Urinary bladder (tissue), 4 donors: Measurements from ENCODE around the gene PHRF1. TPM values are rescaled to one million over a fixed set of nuclear protein-coding genes. Genes with fewer than 3 reads are reported as not detected.
A peak's percentile ranks its signal among the peaks of the same experiment; 100 is the strongest.
"Not testable (repeated sequence)": the region's sequence is repeated elsewhere in the genome, so short reads cannot be mapped to it uniquely, and the experiment has no call there.

Experiments used
- DNase-seq: peaks from one replicate; pipeline ENCODE4 v3.0.0-alpha.2; 2015; ENCODE audit errors: extremely low spot score
- H3K27ac ChIP-seq: one replicate; pipeline ENCODE4 v1.5.1; 2013; ENCODE audit warnings: low read depth, mild to moderate bottlenecking, moderate library complexity
- H3K36me3 ChIP-seq: one replicate; pipeline ENCODE4 v1.6.1; 2013; ENCODE audit warnings: mild to moderate bottlenecking, moderate library complexity; ENCODE audit not compliant: insufficient read depth
- H3K4me1 ChIP-seq: one replicate; pipeline ENCODE4 v1.6.1; 2013; ENCODE audit warnings: mild to moderate bottlenecking, moderate library complexity; ENCODE audit not compliant: insufficient read depth
- H3K4me3 ChIP-seq: one replicate; pipeline ENCODE4 v1.5.1; 2013; ENCODE audit warnings: low read depth, low read length
- WGBS: extraction: QIAGEN DNeasy Blood & Tissue Kit; methylation state at CpG from one replicate; pipeline ENCODE4 v1.1.7; 2013; 5-methylcytosine and 5-hydroxymethylcytosine counted together
- polyA plus RNA-seq: library from polyadenylated mRNA; stranded (reverse); fragments of 200-250 nt; gene quantifications from one replicate; pipeline ENCODE4 v1.2.3, GENCODE V29; 2013
- total RNA-seq: library from RNA; depleted of rRNA; stranded (reverse); fragments of >200 nt; gene quantifications from one replicate; pipeline ENCODE4 v1.2.3, GENCODE V29; 2014
- donor health status: healthy with polysubstance abuse.
- donor health status: healthy.

PHRF1 gene
- total and polyA plus RNA-seq, 2 donors: 16.5 to 21.1 TPM

GRCh38 chr11:569158-569885 is 6.9 kb upstream of the PHRF1 start:
- Histone ChIP-seq H3K27ac (peak overlapping the region; percentile 80), H3K4me3 (peak overlapping the region; percentile 66), H3K36me3 (no peaks in the 10 kb centered on the region), H3K4me1 (peaks cover under 1% of the 10 kb centered on the region)
- no peak for DNase-seq
- WGBS: 39% methylated on average over 36 of the region's 36 CpGs

GRCh38 chr11:571802-572185 is 4.5 kb upstream of the PHRF1 start:
- Histone ChIP-seq H3K36me3 (no peaks in the 10 kb centered on the region), H3K27ac (no peak overlapping the region), H3K4me1 (peaks cover 2% of the 10 kb centered on the region), H3K4me3 (no peak overlapping the region)
- 72% methylated on average over 8 of the region's 8 CpGs for whole genome bisulfite sequencing
- DNase-seq: no peak

GRCh38 chr11:573146-573759 is 3.0 kb upstream of the PHRF1 start:
- H3K4me1 ChIP-seq: peaks cover 3% of the 10 kb centered on the region
- 94% methylated on average over 16 of the region's 16 CpGs for WGBS
- H3K27ac ChIP-seq: no peak overlapping the region

GRCh38 chr11:574031-574570 is 2.2 kb upstream of the PHRF1 start:
- H3K27ac ChIP-seq, H3K36me3 ChIP-seq, H3K4me1 ChIP-seq, H3K4me3 ChIP-seq: not testable (repeated sequence)
- DNase-seq: peak; percentile 28
- 64% methylated on average over 14 of the region's 14 CpGs for WGBS

More at GRCh38 chr11:573146-573759, 3.0 kb upstream of the PHRF1 start:
- Histone ChIP-seq H3K4me3 (no peak overlapping the region), H3K36me3 (no peaks in the 10 kb centered on the region)
- no peak for DNase-seq

- Histone ChIP-seq H3K36me3 (no peaks in the 10 kb centered on the region), H3K27ac (no peak overlapping the region), H3K4me1 (peaks cover 3% of the 10 kb centered on the region), H3K4me3 (peak overlapping the region; percentile 48)
- 28% methylated on average over 25 of the region's 25 CpGs for WGBS
- no peak for DNase-seq
These were observed 1.5 kb upstream of the PHRF1 start for GRCh38 chr11:574632-575312.

- no peak overlapping the region for H3K27ac ChIP-seq
- H3K4me1 ChIP-seq: peaks cover 3% of the 10 kb centered on the region
- no peaks in the 10 kb centered on the region for H3K36me3 ChIP-seq
- H3K4me3 ChIP-seq: peak overlapping the region; percentile 48
- no peak for DNase-seq
- whole genome bisulfite sequencing: under 1% methylated on average over 73 of the region's 81 CpGs
These were observed 816 bp upstream of the PHRF1 start for GRCh38 chr11:575313-575995.

- H3K4me1 ChIP-seq: peaks cover 3% of the 10 kb centered on the region
- no peak overlapping the region for H3K27ac ChIP-seq
- WGBS: 4% methylated on average over 41 of the region's 48 CpGs
- H3K36me3 ChIP-seq: peaks cover 2% of the 10 kb centered on the region
- DNase-seq: no peak
- peak overlapping the region; percentile 99 for H3K4me3 ChIP-seq
These were observed 741 bp downstream of the PHRF1 start for GRCh38 chr11:576811-577610.

- 62% methylated on average over 6 of the region's 6 CpGs for WGBS
- Histone ChIP-seq H3K4me3 (peak overlapping the region; percentile 99), H3K4me1 (peaks cover 3% of the 10 kb centered on the region), H3K36me3 (peaks cover 2% of the 10 kb centered on the region), H3K27ac (no peak overlapping the region)
- no peak for DNase-seq
These were observed 1.3 kb downstream of the PHRF1 start for GRCh38 chr11:577611-577894.

- Histone ChIP-seq H3K36me3 (peaks cover 2% of the 10 kb centered on the region), H3K4me3 (no peak overlapping the region), H3K4me1 (peaks cover 3% of the 10 kb centered on the region), H3K27ac (no peak overlapping the region)
- 73% methylated on average over 21 of the region's 21 CpGs for WGBS
- no peak for DNase-seq
These were observed 2.2 kb downstream of the PHRF1 start for GRCh38 chr11:578276-579035.

GRCh38 chr11:579830-580601 is 3.7 kb downstream of the PHRF1 start:
- Histone ChIP-seq H3K27ac (no peak overlapping the region), H3K4me3 (no peak overlapping the region), H3K4me1 (peaks cover 1% of the 10 kb centered on the region), H3K36me3 (peaks cover 4% of the 10 kb centered on the region)
- WGBS: 83% methylated on average over 20 of the region's 20 CpGs
- DNase-seq: no peak

GRCh38 chr11:581342-581741 is 5.1 kb downstream of the PHRF1 start:
- WGBS: 85% methylated on average over 14 of the region's 14 CpGs
- Histone ChIP-seq H3K36me3 (peaks cover 4% of the 10 kb centered on the region), H3K27ac (no peak overlapping the region), H3K4me3 (no peak overlapping the region), H3K4me1 (peaks cover 1% of the 10 kb centered on the region)
- no peak for DNase-seq

GRCh38 chr11:581752-582151 is 5.5 kb downstream of the PHRF1 start:
- H3K36me3 ChIP-seq: peaks cover 4% of the 10 kb centered on the region
- no peak overlapping the region for H3K27ac ChIP-seq
- H3K4me1 ChIP-seq: peaks cover 1% of the 10 kb centered on the region
- WGBS: 88% methylated on average over 17 of the region's 17 CpGs
- H3K4me3 ChIP-seq: no peak overlapping the region
- no peak for DNase-seq
